HCT116 (cell line): ENCODE measurements around the gene ZNF438. TPM values are rescaled to one million over a fixed set of nuclear protein-coding genes. Genes with fewer than 3 reads are reported as not detected.

Experiments
- ATAC-seq: fragments of 200-7000 bp; cut with Tn5 transposase; 2 replicates; pipeline ENCODE4 v1.9.1; 2020; ENCODE audit warnings: mild to moderate bottlenecking, moderate library complexity
- BruUV-seq: library from RNA; stranded (reverse); fragments of 400-500 nt; replicated peaks from 2 replicates; lab custom pipeline; 2021; lab: Mats Ljungman, UMichigan
- CTCF ChIA-PET: fragments of 300-600 bp; sonication (Branson Sonifier 250); formaldehyde crosslinking; loops from one replicate; lab custom pipeline; 2021; ENCODE audit warnings: antibody characterized with exemption; lab: Charles Lee
- POLR2A ChIA-PET: fragments of 300-600, 350-600 bp; sonication (Branson Sonifier 250); formaldehyde crosslinking; loops from one replicate; lab custom pipeline; 2021; ENCODE audit warnings: antibody characterized with exemption; lab: Charles Lee
- RAD21 ChIA-PET, 2 experiments: fragments of 300-600 bp; sonication (Branson Sonifier 250); formaldehyde crosslinking; loops; one replicate each; lab custom pipeline; 2023; ENCODE audit warnings: low total read pairs in 2 of 2; ENCODE audit not compliant: uncharacterized antibody in 2 of 2, unreplicated experiment in 2 of 2, low non-redundant PET in 1 of 2; lab: Charles Lee
- DNase-seq: peaks from one replicate; pipeline ENCODE4 v3.0.0-alpha.2; 2010; ENCODE audit warnings: low read depth, low spot score
- H2AFZ ChIP-seq: fragments of 200-600 bp; shearing (Covaris generic), sonication (generic); 2 replicates; pipeline ENCODE4 v1.6.1; 2017; ENCODE audit warnings: low read depth, mixed run types, mixed read lengths, antibody characterized with exemption, low read length; ENCODE audit not compliant: poor library complexity, severe bottlenecking
- H3K27ac ChIP-seq: 2 replicates; pipeline ENCODE4 v1.5.1; 2012; ENCODE audit warnings: low read depth, low read length
- H3K27me3 ChIP-seq: fragments of 200-600 bp; sonication (generic); 2 replicates; pipeline ENCODE4 v1.6.1; 2016; ENCODE audit warnings: mixed run types, low read length, mixed read lengths; ENCODE audit not compliant: insufficient read depth
- H3K36me3 ChIP-seq, 2 experiments: fragments of 200-500 bp in 1 of 2; fragments of 200-600 bp in 1 of 2; sonication (Bioruptor generic) in 1 of 2; sonication (generic) in 1 of 2; 2 replicates each; pipeline versions ENCODE4 v1.5.1 to v1.6.1; 2014 to 2016; ENCODE audit warnings: low read length in 2 of 2, inconsistent platforms in 1 of 2, mixed read lengths in 1 of 2, mixed run types in 1 of 2; ENCODE audit not compliant: insufficient read depth in 2 of 2, control insufficient read depth in 1 of 2
- H3K4me1 ChIP-seq, 2 experiments: fragments of 200-600 bp in 1 of 2; sonication (generic) in 1 of 2; 2 replicates each; pipeline versions ENCODE4 v1.5.1 to v1.6.1; 2012 to 2017; ENCODE audit warnings: low read length in 2 of 2, inconsistent platforms in 1 of 2, mild to moderate bottlenecking in 1 of 2, mixed read lengths in 1 of 2, mixed run types in 1 of 2, moderate library complexity in 1 of 2; ENCODE audit not compliant: insufficient read depth in 2 of 2, control insufficient read depth in 1 of 2
- H3K4me2 ChIP-seq: fragments of 200-600 bp; sonication (generic); 2 replicates; pipeline ENCODE4 v1.6.1; 2017; ENCODE audit warnings: mixed run types, low read length, mixed read lengths
- H3K4me3 ChIP-seq, 2 experiments: fragments of 200-600 bp in 1 of 2; sonication (generic) in 1 of 2; replicated peaks in 1 of 2; 2 replicates each; pipeline ENCODE4 v1.5.1; 2011 to 2016; ENCODE audit warnings: low read length in 2 of 2, control low read depth in 1 of 2, low read depth in 1 of 2, mild to moderate bottlenecking in 1 of 2, mixed read lengths in 1 of 2, mixed run types in 1 of 2
- H3K79me2 ChIP-seq: fragments of 200-600 bp; sonication (generic); 2 replicates; pipeline ENCODE4 v1.6.1; 2017; ENCODE audit warnings: mild to moderate bottlenecking, mixed run types, low read length, moderate library complexity, mixed read lengths; ENCODE audit not compliant: insufficient read depth
- H3K9ac ChIP-seq: fragments of 200-600 bp; sonication (generic); 2 replicates; pipeline ENCODE4 v1.6.1; 2016; ENCODE audit warnings: low read length, mixed read lengths
- H3K9me2 ChIP-seq: fragments of 200-600 bp; sonication (generic), shearing (Covaris generic); 2 replicates; pipeline ENCODE4 v1.6.1; 2017; ENCODE audit warnings: mixed run types, mild to moderate bottlenecking, moderate library complexity; ENCODE audit not compliant: insufficient read depth
- H3K9me3 ChIP-seq, 2 experiments: fragments of 200-500 bp in 1 of 2; fragments of 200-600 bp in 1 of 2; sonication (Bioruptor generic) in 1 of 2; sonication (generic) in 1 of 2; 2 replicates each; pipeline ENCODE4 v1.6.1; 2014 to 2017; ENCODE audit warnings: low read length in 2 of 2, mixed read lengths in 2 of 2, inconsistent platforms in 1 of 2, low read depth in 1 of 2, mild to moderate bottlenecking in 1 of 2, mixed run types in 1 of 2, moderate library complexity in 1 of 2; ENCODE audit not compliant: control insufficient read depth in 1 of 2, insufficient read depth in 1 of 2
- H4K20me1 ChIP-seq: fragments of 200-600 bp; sonication (generic), shearing (Covaris generic); 2 replicates; pipeline ENCODE4 v1.6.1; 2017; ENCODE audit warnings: mixed run types, mild to moderate bottlenecking, moderate library complexity; ENCODE audit not compliant: insufficient read depth
- CBX3 ChIP-seq: IDR thresholded peaks from 2 replicates; pipeline ENCODE4 v1.6.1; 2012; ENCODE audit warnings: low read depth
- EGR1 ChIP-seq: IDR thresholded peaks from 2 replicates; pipeline ENCODE4 v1.6.1; 2012; ENCODE audit warnings: low read depth
- ELF1 ChIP-seq: IDR thresholded peaks from 2 replicates; pipeline ENCODE4 v1.6.1; 2012; ENCODE audit warnings: low read depth, borderline replicate concordance
- POLR2A ChIP-seq: IDR thresholded peaks from 2 replicates; pipeline ENCODE4 v1.7.0; 2011; ENCODE audit warnings: borderline replicate concordance; ENCODE audit not compliant: insufficient read depth, insufficient read length; ENCODE audit errors: extremely low read depth
- POLR2AphosphoS5 ChIP-seq: IDR thresholded peaks from 2 replicates; pipeline ENCODE4 v1.6.1; 2011; ENCODE audit warnings: mild to moderate bottlenecking, low read depth, low read length, moderate library complexity
- RAD21 ChIP-seq: IDR thresholded peaks from 2 replicates; pipeline ENCODE4 v1.6.1; 2012; ENCODE audit warnings: low read depth, mild to moderate bottlenecking
- SIN3A ChIP-seq: IDR thresholded peaks from 2 replicates; pipeline ENCODE4 v1.6.1; 2012; ENCODE audit warnings: low read depth
- SRF ChIP-seq: IDR thresholded peaks from 2 replicates; pipeline ENCODE4 v1.6.1; 2012; ENCODE audit warnings: low read depth
- YY1 ChIP-seq: IDR thresholded peaks from 2 replicates; pipeline ENCODE4 v1.6.1; 2011; ENCODE audit warnings: low read length, low read depth, moderate library complexity, mild to moderate bottlenecking; ENCODE audit not compliant: insufficient replicate concordance; ENCODE audit errors: extremely low read depth
- ZNF274 ChIP-seq: fragments of 200-500 bp; sonication (Bioruptor generic); IDR thresholded peaks from 2 replicates; pipeline ENCODE4 v1.6.1; 2014; ENCODE audit warnings: mild to moderate bottlenecking, low read depth, low read length, inconsistent platforms
- intact Hi-C: fragments of 100-400 bp; cut with micrococcal nuclease; formaldehyde crosslinking; loops from 2 replicates; pipeline ENCODE4 v1.10.0; 2022
- total RNA-seq: library from RNA; stranded (reverse); gene quantifications from one replicate; pipeline ENCODE4 v1.2.1, GENCODE V29; 2021; ENCODE audit not compliant: unreplicated experiment
- TF ChIP-seq, protein P1 (sequence below): IDR thresholded peaks from 2 replicates; pipeline ENCODE4 v1.6.1; 2011; ENCODE audit warnings: mild to moderate bottlenecking, low read length, moderate library complexity; ENCODE audit not compliant: insufficient replicate concordance; ENCODE audit errors: extremely low read depth

The ZNF438 gene
- total RNA-seq, 1 experiment from 2014 or later: 3.3 TPM

DNA sequence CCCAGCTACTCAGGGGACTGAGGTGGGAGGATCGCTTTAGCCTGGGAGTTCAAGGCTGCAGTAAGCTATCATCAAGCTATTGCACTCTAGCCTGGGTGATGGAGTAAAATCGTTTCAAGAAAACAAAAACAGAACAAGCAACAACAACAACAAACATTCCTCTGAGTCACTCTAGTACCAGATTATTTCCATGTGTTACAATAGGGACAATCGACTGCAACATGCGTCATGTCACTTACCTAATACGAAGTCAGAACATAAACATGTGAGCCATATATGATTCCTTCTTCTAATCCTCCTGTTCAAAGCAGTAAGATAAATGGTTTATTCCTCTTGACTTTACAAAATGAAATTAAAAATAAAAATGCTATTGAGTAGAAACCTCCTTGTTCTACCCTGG, 57.3 kb downstream of the ZNF438 start (continued):
- TF ChIP-seq SRF: no peak
- TF ChIP-seq ELF1: no peak
- no peak for TF ChIP-seq POLR2AphosphoS5
- no peak for TF ChIP-seq EGR1

DNA sequence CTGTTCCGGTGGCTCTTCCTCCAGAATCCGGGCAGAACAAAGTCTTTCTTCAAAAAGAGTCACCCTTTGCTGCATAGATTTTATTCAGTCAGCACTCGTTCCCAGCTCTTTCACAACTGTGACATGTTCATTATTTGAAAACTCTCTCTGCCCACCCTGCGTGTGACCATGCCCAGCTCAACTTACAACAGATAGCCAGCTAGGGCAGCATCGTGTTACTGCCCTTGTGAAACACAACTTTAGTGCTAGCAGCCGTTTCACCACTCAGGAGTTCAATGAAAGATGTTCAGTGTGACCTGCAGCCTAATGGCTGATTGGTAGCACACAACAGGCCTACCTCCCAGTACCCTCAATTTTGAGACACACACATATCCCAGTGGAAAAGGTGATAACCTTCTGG, 57.9 kb downstream of the ZNF438 start:
- Histone ChIP-seq H3K27ac (no peak overlapping the region), H3K4me2 (no peak overlapping the region), H3K27me3 (no peaks in the 10 kb centered on the region), H3K9me3 (no peaks in the 10 kb centered on the region), H3K9ac (no peak overlapping the region), H3K9me2 (no peaks in the 10 kb centered on the region), H3K36me3 (no peaks in the 10 kb centered on the region), H4K20me1 (no peaks in the 10 kb centered on the region), H3K79me2 (no peaks in the 10 kb centered on the region), H3K4me3 (no peak overlapping the region), H3K4me1 (no peaks in the 10 kb centered on the region), H2AFZ (no peak overlapping the region)
- intact Hi-C loops: no loop called here
- POLR2A ChIA-PET: no interaction called here
- no TSS peak for BruUV-seq
- no peak for ATAC-seq
- DNase-seq: no peak
- RAD21 ChIA-PET: no interaction called here
- CTCF ChIA-PET: no interaction called here
- TF ChIP-seq ZNF274 (no peak), YY1 (no peak), POLR2A (no peak), SIN3A (no peak), RAD21 (no peak), POLR2AphosphoS5 (no peak), CBX3 (no peak)
- TF ChIP-seq, protein P1, sequence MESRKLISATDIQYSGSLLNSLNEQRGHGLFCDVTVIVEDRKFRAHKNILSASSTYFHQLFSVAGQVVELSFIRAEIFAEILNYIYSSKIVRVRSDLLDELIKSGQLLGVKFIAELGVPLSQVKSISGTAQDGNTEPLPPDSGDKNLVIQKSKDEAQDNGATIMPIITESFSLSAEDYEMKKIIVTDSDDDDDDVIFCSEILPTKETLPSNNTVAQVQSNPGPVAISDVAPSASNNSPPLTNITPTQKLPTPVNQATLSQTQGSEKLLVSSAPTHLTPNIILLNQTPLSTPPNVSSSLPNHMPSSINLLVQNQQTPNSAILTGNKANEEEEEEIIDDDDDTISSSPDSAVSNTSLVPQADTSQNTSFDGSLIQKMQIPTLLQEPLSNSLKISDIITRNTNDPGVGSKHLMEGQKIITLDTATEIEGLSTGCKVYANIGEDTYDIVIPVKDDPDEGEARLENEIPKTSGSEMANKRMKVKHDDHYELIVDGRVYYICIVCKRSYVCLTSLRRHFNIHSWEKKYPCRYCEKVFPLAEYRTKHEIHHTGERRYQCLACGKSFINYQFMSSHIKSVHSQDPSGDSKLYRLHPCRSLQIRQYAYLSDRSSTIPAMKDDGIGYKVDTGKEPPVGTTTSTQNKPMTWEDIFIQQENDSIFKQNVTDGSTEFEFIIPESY: no peak
